HepG2 (cell line): ENCODE measurements around the gene SPHK1. TPM values are rescaled to one million over a fixed set of nuclear protein-coding genes. Genes with fewer than 3 reads are reported as not detected.

Experiments used
- FIP1L1 ChIP-seq: fragments of 200-400 bp; formaldehyde crosslinking; IDR thresholded peaks from 2 replicates; pipeline ENCODE4 v1.6.1; 2018; ENCODE audit warnings: low read depth, mild to moderate bottlenecking, low read length, moderate library complexity, borderline replicate concordance; ENCODE audit not compliant: insufficient read depth
- FOXA1 ChIP-seq, 2 experiments: fragments of 450-650 bp in 1 of 2; sonication (generic) in 1 of 2; formaldehyde crosslinking in 1 of 2; IDR thresholded peaks; 2 replicates each; pipeline versions ENCODE4 v1.4.0 to v1.6.1; 2016 to 2020; ENCODE audit warnings: missing genetic modification reagents in 1 of 2
- HNRNPK ChIP-seq: fragments of 200-400 bp; formaldehyde crosslinking; IDR thresholded peaks from 2 replicates; pipeline ENCODE4 v1.6.1; 2018; ENCODE audit warnings: low read length, low read depth, moderate library complexity, mild to moderate bottlenecking; ENCODE audit not compliant: poor library complexity, severe bottlenecking
- KDM6A ChIP-seq: IDR thresholded peaks from 2 replicates; pipeline ENCODE4 v1.6.1; 2016; ENCODE audit warnings: low read depth
- NR2F2 ChIP-seq: IDR thresholded peaks from 2 replicates; pipeline ENCODE4 v1.6.1; 2012; ENCODE audit warnings: low read depth, inconsistent platforms, borderline replicate concordance
- PPARG ChIP-seq: conservative IDR thresholded peaks from 2 replicates; pipeline ENCODE4 v1.6.1; 2016; ENCODE audit warnings: missing biosample characterization, missing genetic modification reagents
- REXO4 ChIP-seq: sonication (generic); formaldehyde crosslinking; IDR thresholded peaks from 2 replicates; pipeline ENCODE4 v1.8.0; 2022; ENCODE audit warnings: missing genetic modification reagents, mild to moderate bottlenecking, borderline replicate concordance
- ZFP62 ChIP-seq: sonication (generic); formaldehyde crosslinking; IDR thresholded peaks from 2 replicates; pipeline ENCODE4 v1.4.0; 2020; ENCODE audit warnings: missing genetic modification reagents
- ZIK1 ChIP-seq: sonication (generic); formaldehyde crosslinking; IDR thresholded peaks from 2 replicates; pipeline ENCODE4 v1.5.0; 2020; ENCODE audit warnings: mild to moderate bottlenecking, low read depth, missing genetic modification reagents, borderline replicate concordance
- ZKSCAN1 ChIP-seq: fragments of 150-350 bp; IDR thresholded peaks from 2 replicates; pipeline ENCODE4 v1.6.1; 2014; ENCODE audit warnings: low read length
- ZNF329 ChIP-seq: sonication (generic); formaldehyde crosslinking; IDR thresholded peaks from 2 replicates; pipeline ENCODE4 v1.9.0; 2021; ENCODE audit warnings: low read depth, mild to moderate bottlenecking, missing genetic modification reagents
- ZNF335 ChIP-seq: sonication (generic); formaldehyde crosslinking; IDR thresholded peaks from 2 replicates; pipeline ENCODE4 v1.4.0; 2020; ENCODE audit warnings: missing genetic modification reagents
- ZNF354B ChIP-seq: sonication (generic); formaldehyde crosslinking; IDR thresholded peaks from 2 replicates; pipeline ENCODE4 v1.8.0; 2022; ENCODE audit warnings: mild to moderate bottlenecking, missing genetic modification reagents
- ZNF558 ChIP-seq: sonication (generic); formaldehyde crosslinking; IDR thresholded peaks from 2 replicates; pipeline ENCODE4 v1.9.0; 2022; ENCODE audit warnings: mild to moderate bottlenecking, missing genetic modification reagents, borderline replicate concordance
- ZNF709 ChIP-seq: sonication (generic); formaldehyde crosslinking; IDR thresholded peaks from 2 replicates; pipeline ENCODE4 v1.5.0; 2020; ENCODE audit warnings: mild to moderate bottlenecking, missing genetic modification reagents
- ZNF816 ChIP-seq: sonication (generic); formaldehyde crosslinking; IDR thresholded peaks from 2 replicates; pipeline ENCODE4 v1.8.0; 2022; ENCODE audit warnings: missing genetic modification reagents, mild to moderate bottlenecking, borderline replicate concordance
- polyA plus RNA-seq, 8 experiments: library from polyadenylated mRNA; depleted of rRNA in 3 of 8; stranded (reverse) in 7 of 8; unstranded in 1 of 8; fragments of >200 nt; fragmentation: Illumina TruSeq in 4 of 8; extraction: Trizol in 4 of 8; gene quantifications; 2 replicates each; pipeline versions ENCODE4 v1.2.1 to v1.2.3, GENCODE V29; 2011 to 2016; ENCODE audit warnings: low read depth in 4 of 8, missing spikeins in 1 of 8, mixed read lengths in 1 of 8; ENCODE audit not compliant: insufficient read depth in 1 of 8
- total RNA-seq, 5 experiments: library from RNA; depleted of rRNA; stranded (reverse); fragments of >200 nt; fragmentation: Illumina TruSeq; extraction: Trizol; gene quantifications; 2 replicates each; pipeline ENCODE4 v1.2.3, GENCODE V29; 2016; ENCODE audit warnings: low read depth in 1 of 5
- TF ChIP-seq, protein P1 (sequence below): sonication (generic); formaldehyde crosslinking; IDR thresholded peaks from 2 replicates; pipeline ENCODE4 v1.4.0; 2020; ENCODE audit warnings: missing genetic modification reagents, mild to moderate bottlenecking, borderline replicate concordance
- TF ChIP-seq, protein P2 (sequence below): sonication (generic); formaldehyde crosslinking; conservative IDR thresholded peaks from 2 replicates; pipeline ENCODE4 v1.4.0; 2020; ENCODE audit warnings: missing genetic modification reagents
- TF ChIP-seq, protein P3 (sequence below): sonication (generic); formaldehyde crosslinking; IDR thresholded peaks from 2 replicates; pipeline ENCODE4 v1.5.0; 2020; ENCODE audit warnings: missing genetic modification reagents, mild to moderate bottlenecking, borderline replicate concordance
- TF ChIP-seq, protein P4 (sequence below): sonication (generic); formaldehyde crosslinking; IDR thresholded peaks from 2 replicates; pipeline ENCODE4 v1.5.0; 2020; ENCODE audit warnings: missing genetic modification reagents, mild to moderate bottlenecking, borderline replicate concordance

The SPHK1 gene
- total and polyA plus RNA-seq, 2 of the 13 experiments (the other 11 are each of a cell fraction or from before 2014, with no cell fraction given): 129 to 160 TPM

- TF ChIP-seq, protein P1, sequence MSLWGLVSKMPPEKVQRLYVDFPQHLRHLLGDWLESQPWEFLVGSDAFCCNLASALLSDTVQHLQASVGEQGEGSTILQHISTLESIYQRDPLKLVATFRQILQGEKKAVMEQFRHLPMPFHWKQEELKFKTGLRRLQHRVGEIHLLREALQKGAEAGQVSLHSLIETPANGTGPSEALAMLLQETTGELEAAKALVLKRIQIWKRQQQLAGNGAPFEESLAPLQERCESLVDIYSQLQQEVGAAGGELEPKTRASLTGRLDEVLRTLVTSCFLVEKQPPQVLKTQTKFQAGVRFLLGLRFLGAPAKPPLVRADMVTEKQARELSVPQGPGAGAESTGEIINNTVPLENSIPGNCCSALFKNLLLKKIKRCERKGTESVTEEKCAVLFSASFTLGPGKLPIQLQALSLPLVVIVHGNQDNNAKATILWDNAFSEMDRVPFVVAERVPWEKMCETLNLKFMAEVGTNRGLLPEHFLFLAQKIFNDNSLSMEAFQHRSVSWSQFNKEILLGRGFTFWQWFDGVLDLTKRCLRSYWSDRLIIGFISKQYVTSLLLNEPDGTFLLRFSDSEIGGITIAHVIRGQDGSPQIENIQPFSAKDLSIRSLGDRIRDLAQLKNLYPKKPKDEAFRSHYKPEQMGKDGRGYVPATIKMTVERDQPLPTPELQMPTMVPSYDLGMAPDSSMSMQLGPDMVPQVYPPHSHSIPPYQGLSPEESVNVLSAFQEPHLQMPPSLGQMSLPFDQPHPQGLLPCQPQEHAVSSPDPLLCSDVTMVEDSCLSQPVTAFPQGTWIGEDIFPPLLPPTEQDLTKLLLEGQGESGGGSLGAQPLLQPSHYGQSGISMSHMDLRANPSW (CRISPR knock-in tag): peak; percentile 98
- TF ChIP-seq ZNF354B (CRISPR knock-in tag) (no peak), ZNF709 (CRISPR knock-in tag) (peak; percentile 94; the same call in 1 of the 2 replicates), ZNF816 (CRISPR knock-in tag) (no peak), ZFP62 (no peak), ZNF335 (CRISPR knock-in tag) (peak; percentile 59; the same call in 1 of the 2 replicates), FOXA1 (IDR thresholded peaks at IDR 0.05) (no peak), FOXA1 (CRISPR knock-in tag; IDR thresholded peaks at IDR 0.05) (peak; percentile 6; the same call in 1 of the 2 replicates), HNRNPK (peak; percentile 56), FIP1L1 (peak; percentile 57; the same call in 1 of the 2 replicates), KDM6A (CRISPR knock-in tag) (0 out of 2 replicates have a peak, but pooled peaks have one; percentile 29), PPARG (CRISPR knock-in tag) (peak; percentile 50; the same call in 1 of the 2 replicates), REXO4 (CRISPR knock-in tag) (no peak), ZKSCAN1 (no peak; the same call in 1 of the 2 replicates), ZNF558 (CRISPR knock-in tag) (peak; percentile 91), ZNF329 (CRISPR knock-in tag) (peak; percentile 80; the same call in 1 of the 2 replicates), NR2F2 (peak; percentile 69; the same call in 1 of the 2 replicates), ZIK1 (CRISPR knock-in tag) (no peak; the same call in 1 of the 2 replicates)
- TF ChIP-seq, protein P2, sequence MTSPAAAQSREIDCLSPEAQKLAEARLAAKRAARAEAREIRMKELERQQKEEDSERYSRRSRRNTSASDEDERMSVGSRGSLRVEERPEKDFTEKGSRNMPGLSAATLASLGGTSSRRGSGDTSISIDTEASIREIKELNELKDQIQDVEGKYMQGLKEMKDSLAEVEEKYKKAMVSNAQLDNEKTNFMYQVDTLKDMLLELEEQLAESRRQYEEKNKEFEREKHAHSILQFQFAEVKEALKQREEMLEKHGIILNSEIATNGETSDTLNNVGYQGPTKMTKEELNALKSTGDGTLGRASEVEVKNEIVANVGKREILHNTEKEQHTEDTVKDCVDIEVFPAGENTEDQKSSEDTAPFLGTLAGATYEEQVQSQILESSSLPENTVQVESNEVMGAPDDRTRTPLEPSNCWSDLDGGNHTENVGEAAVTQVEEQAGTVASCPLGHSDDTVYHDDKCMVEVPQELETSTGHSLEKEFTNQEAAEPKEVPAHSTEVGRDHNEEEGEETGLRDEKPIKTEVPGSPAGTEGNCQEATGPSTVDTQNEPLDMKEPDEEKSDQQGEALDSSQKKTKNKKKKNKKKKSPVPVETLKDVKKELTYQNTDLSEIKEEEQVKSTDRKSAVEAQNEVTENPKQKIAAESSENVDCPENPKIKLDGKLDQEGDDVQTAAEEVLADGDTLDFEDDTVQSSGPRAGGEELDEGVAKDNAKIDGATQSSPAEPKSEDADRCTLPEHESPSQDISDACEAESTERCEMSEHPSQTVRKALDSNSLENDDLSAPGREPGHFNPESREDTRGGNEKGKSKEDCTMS (CRISPR knock-in tag): no peak
- TF ChIP-seq, protein P3, sequence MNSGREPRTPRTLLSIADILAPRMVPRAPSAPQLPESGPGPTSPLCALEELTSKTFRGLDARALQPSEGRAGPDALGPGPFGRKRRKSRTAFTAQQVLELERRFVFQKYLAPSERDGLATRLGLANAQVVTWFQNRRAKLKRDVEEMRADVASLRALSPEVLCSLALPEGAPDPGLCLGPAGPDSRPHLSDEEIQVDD (CRISPR knock-in tag): 0 out of 2 replicates have a peak, but pooled peaks have one; percentile 25
- TF ChIP-seq, protein P4, sequence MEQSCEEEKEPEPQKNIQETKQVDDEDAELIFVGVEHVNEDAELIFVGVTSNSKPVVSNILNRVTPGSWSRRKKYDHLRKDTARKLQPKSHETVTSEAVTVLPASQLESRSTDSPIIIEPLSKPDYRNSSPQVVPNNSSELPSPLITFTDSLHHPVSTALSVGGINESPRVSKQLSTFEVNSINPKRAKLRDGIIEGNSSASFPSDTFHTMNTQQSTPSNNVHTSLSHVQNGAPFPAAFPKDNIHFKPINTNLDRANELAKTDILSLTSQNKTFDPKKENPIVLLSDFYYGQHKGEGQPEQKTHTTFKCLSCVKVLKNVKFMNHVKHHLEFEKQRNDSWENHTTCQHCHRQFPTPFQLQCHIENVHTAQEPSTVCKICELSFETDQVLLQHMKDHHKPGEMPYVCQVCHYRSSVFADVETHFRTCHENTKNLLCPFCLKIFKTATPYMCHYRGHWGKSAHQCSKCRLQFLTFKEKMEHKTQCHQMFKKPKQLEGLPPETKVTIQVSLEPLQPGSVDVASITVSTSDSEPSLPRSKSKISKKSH (CRISPR knock-in tag): peak; percentile 88
These were observed 30.7 kb upstream of the SPHK1 start, which contains the start of gene PRPSAP1 (continued) for GRCh38 chr17:76353599-76354316.
